Sigmoid colon (tissue), 7 donors: ENCODE results near the gene GREM2. TPM values are rescaled to one million over a fixed set of nuclear protein-coding genes. Genes with fewer than 3 reads are reported as not detected.

Source experiments
- DNase-seq: peaks from one replicate; pipeline ENCODE4 v3.0.0-alpha.2; 2019
- H3K27ac ChIP-seq, 4 donors: fragments of 200-600 bp; sonication (generic); one replicate each; pipeline ENCODE4 v1.5.1; 2016 to 2019; ENCODE audit warnings: mild to moderate bottlenecking in 1 of 4
- H3K27me3 ChIP-seq, 3 donors: fragments of 200-600 bp; sonication (generic); one replicate each; pipeline ENCODE4 v1.5.1; 2019; ENCODE audit warnings: mild to moderate bottlenecking in 1 of 3
- H3K36me3 ChIP-seq, 4 donors: fragments of 200-600 bp; sonication (generic); one replicate each; pipeline ENCODE4 v1.5.1; 2016 to 2019
- H3K4me1 ChIP-seq, 4 donors: fragments of 200-600 bp; sonication (generic); one replicate each; pipeline ENCODE4 v1.5.1; 2017 to 2019
- H3K4me3 ChIP-seq, 4 donors: fragments of 200-600 bp; sonication (generic); one replicate each; pipeline ENCODE4 v1.5.1; 2017 to 2019; ENCODE audit warnings: mild to moderate bottlenecking in 2 of 4, moderate library complexity in 1 of 4
- H3K9me3 ChIP-seq, 4 donors: fragments of 200-600 bp in 3 of 4; sonication (generic) in 3 of 4; one replicate each; pipeline versions ENCODE4 v1.5.1 to v1.6.1; 2013 to 2019
- CTCF ChIP-seq, 4 experiments: fragments of 450-650 bp in 3 of 4; fragments of 200-600 bp in 1 of 4; IDR thresholded peaks; one replicate each; pipeline ENCODE4 v1.5.1; 2016 to 2019; ENCODE audit warnings: antibody characterized with exemption in 4 of 4, mild to moderate bottlenecking in 3 of 4, moderate library complexity in 2 of 4
- EP300 ChIP-seq, 4 donors: sonication (generic); formaldehyde crosslinking; IDR thresholded peaks; one replicate each; pipeline ENCODE4 v1.6.1; 2017; ENCODE audit warnings: antibody characterized with exemption in 4 of 4
- POLR2A ChIP-seq, 2 donors: fragments of 450-650 bp; IDR thresholded peaks; one replicate each; pipeline ENCODE4 v1.6.1; 2016; ENCODE audit warnings: antibody characterized with exemption in 2 of 2, mild to moderate bottlenecking in 2 of 2, moderate library complexity in 2 of 2
- POLR2AphosphoS5 ChIP-seq, 4 donors: sonication (generic); formaldehyde crosslinking; IDR thresholded peaks; one replicate each; pipeline ENCODE4 v1.6.1; 2017; ENCODE audit warnings: antibody characterized with exemption in 4 of 4
- WGBS, 2 donors: extraction: QIAGEN DNeasy Blood & Tissue Kit; methylation state at CpG; one replicate each; pipeline ENCODE4 v1.1.7; 2013; 5-methylcytosine and 5-hydroxymethylcytosine counted together
- intact Hi-C: fragments of 100-400 bp; cut with DNase I; formaldehyde crosslinking; loops from one replicate; pipeline ENCODE4 v1.15.1; 2023
- polyA plus RNA-seq, 3 donors: library from polyadenylated mRNA; stranded (reverse); fragments of 200-250 nt; gene quantifications; one replicate each; pipeline ENCODE4 v1.2.3, GENCODE V29; 2013
- total RNA-seq, 4 donors: library from RNA; depleted of rRNA; stranded (reverse); fragments of >200 nt; gene quantifications; one replicate each; pipeline ENCODE4 v1.1.0, GENCODE V29; 2016
- donor health status: healthy with polysubstance abuse.
- donor health status: Bipolar disorder and iron deficiency.
- donor health status: healthy.

GREM2 gene
- total and polyA plus RNA-seq, 7 donors, result 0.46 to 18.7 (median 9.4) TPM

DNA sequence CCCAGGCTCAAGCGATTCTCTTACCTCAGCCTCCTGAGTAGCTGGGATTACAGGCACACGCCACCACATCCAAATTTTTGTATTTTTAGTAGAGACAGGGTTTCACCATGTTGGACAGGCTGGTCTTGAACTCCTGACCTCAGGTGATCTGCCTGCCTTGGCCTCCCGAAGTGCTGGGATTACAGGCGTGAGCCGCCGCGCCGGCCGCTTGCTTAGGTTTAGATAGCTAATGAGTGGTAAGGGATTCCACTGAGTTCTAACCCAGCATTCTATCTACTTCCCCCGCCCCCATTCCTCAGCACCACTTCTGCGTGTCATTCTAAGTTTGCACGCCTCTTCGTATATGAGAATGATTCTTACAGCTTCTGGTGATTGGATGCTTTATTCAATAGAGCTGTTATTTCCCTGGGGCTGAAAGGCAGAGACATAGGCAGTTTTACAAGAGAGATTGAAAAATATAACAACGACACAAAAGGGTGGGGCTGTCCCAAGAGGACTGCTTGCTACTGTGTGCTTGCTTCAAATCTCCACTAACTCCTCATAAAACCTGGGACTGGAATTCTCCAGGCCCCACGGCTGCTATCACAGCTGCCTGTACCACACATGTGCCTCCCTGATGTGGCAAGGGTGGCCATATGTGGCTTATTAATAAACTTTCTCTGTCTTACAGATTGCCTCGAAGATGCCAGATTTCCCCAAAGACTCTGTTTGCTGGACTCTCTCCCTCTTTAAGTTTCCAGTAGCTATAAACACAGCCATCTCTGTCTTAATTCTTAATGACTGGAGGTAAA, 23.7 kb upstream of the GREM2 start:
- DNase-seq, result no peak
- Histone ChIP-seq H3K4me3 (no peak overlapping the region), H3K9me3 (no peaks in the 10 kb centered on the region), H3K27ac (no peak overlapping the region), H3K27me3 (no peaks in the 10 kb centered on the region), H3K4me1 (no peaks in the 10 kb centered on the region), H3K36me3 (no peaks in the 10 kb centered on the region)
- 88 to 89% methylated on average over 16 of the region's 16 CpGs for WGBS, 2 donors
- intact Hi-C loops, result no loop called here
- TF ChIP-seq POLR2AphosphoS5 (IDR thresholded peaks at IDR 0.05) (no peak), CTCF (IDR thresholded peaks at IDR 0.05) (no peak), POLR2A (IDR thresholded peaks at IDR 0.05) (no peak), EP300 (IDR thresholded peaks at IDR 0.05) (no peak)

DNA sequence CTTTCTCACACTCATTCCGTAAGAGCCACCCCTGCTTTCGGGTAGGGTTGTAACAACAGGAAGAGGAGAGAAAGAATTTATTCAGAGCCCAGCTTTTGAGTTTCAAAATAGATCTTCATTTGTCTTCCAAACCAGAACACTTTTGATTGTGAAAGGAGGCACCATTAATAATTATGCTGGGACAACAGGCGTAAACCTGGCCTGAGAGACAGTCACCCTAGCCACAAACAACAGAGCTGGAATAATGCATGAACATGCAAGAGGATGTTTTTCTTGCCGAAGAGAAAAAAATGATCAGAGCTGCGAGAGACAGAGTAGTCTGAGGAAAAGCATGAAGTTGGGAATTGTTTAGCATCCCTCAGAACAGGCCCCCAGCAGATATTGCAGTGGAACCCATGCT, 18.5 kb upstream of the GREM2 start:
- 86 to 91% methylated on average over 5 of the region's 5 CpGs for WGBS, 2 donors
- intact Hi-C loops, result no loop called here
- no peak for TF ChIP-seq EP300 (IDR thresholded peaks at IDR 0.05)
- TF ChIP-seq CTCF (IDR thresholded peaks at IDR 0.05), result no peak
- TF ChIP-seq POLR2A (IDR thresholded peaks at IDR 0.05), result no peak
- no peak for TF ChIP-seq POLR2AphosphoS5 (IDR thresholded peaks at IDR 0.05)
- no peaks in the 10 kb centered on the region for H3K9me3 ChIP-seq
- H3K27me3 ChIP-seq, result no peaks in the 10 kb centered on the region
- no peaks in the 10 kb centered on the region for H3K4me1 ChIP-seq
- DNase-seq, result no peak
- no peaks in the 10 kb centered on the region for H3K36me3 ChIP-seq
- H3K4me3 ChIP-seq, result no peak overlapping the region
- no peak overlapping the region for H3K27ac ChIP-seq

DNA sequence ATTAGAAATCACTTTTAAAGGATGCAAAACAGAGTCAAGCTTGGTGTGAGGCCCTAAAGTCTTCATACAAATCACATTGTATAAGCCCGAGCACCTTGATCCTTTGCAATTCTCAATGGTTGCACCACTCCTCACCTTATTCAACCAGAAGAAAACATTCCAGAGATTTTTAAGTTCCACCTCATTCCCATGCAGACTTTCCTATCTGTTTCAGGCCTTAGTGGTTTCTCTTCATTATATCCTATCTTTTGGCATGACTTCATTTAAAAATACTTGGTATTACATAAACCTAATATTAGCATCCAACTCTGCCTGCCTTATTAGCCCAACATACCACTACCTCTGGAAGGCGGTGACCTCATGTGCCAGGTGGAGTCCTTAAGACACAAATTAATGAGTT, 9.3 kb upstream of the GREM2 start:
- Histone ChIP-seq H3K27me3 (no peaks in the 10 kb centered on the region), H3K36me3 (no peaks in the 10 kb centered on the region), H3K9me3 (no peaks in the 10 kb centered on the region), H3K4me1 (no peaks in the 10 kb centered on the region), H3K27ac (no peak overlapping the region), H3K4me3 (no peak overlapping the region)
- intact Hi-C loops, result no loop called here
- WGBS, 2 donors, result 95 to 96% methylated on average over 2 of the region's 2 CpGs
- TF ChIP-seq POLR2A (IDR thresholded peaks at IDR 0.05) (no peak), POLR2AphosphoS5 (IDR thresholded peaks at IDR 0.05) (no peak), CTCF (IDR thresholded peaks at IDR 0.05) (no peak), EP300 (IDR thresholded peaks at IDR 0.05) (no peak)
- no peak for DNase-seq

DNA sequence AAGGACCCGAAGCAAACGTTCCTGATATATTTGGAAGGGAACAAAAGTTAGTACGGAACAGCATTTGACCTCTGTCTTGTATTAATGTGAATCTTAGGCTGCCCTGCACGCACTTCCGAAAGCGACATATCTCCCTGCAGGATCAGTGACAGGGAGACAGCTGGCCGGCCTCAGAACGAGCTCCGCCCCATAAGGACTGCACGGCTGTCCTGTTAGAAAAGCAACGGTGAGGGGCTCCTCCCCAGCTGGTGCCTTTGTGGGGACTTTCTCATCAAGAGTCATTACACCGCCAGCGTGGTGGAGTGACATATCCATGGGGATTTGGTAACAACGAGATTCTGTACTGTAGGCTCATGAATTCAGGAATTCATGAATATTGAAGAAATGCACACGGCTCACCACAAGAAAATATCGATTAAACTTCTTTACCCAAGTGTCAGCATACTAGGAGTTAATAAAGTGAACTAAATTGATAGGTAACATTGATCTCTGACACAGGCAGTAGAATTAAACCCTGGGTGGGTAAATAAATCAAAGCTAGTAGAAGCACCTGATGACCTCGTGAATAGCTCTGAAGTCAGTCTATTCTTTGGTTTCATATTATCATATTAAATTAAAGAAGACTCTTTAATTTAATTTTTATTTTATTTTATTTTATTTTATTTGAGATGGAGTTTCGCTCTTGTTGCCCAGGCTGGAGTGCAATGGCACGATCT, 8.1 kb upstream of the GREM2 start:
- DNase-seq, result no peak
- no peaks in the 10 kb centered on the region for H3K9me3 ChIP-seq
- H3K27ac ChIP-seq, result no peak overlapping the region
- H3K27me3 ChIP-seq, result no peaks in the 10 kb centered on the region
- peak overlapping the region in 1 of 4 donors; percentile 20 for H3K4me3 ChIP-seq
- H3K36me3 ChIP-seq, result no peaks in the 10 kb centered on the region
- 69 to 85% methylated on average over 19 of the region's 19 CpGs for WGBS, 2 donors
- no peaks in the 10 kb centered on the region for H3K4me1 ChIP-seq
- TF ChIP-seq CTCF (IDR thresholded peaks at IDR 0.05), result no peak
- no peak for TF ChIP-seq POLR2AphosphoS5 (IDR thresholded peaks at IDR 0.05)
- no peak for TF ChIP-seq EP300 (IDR thresholded peaks at IDR 0.05)
- no peak for TF ChIP-seq POLR2A (IDR thresholded peaks at IDR 0.05)
- intact Hi-C loops, result no loop called here
